Mesodermal cell (in vitro differentiated cells): ENCODE data around the gene ANKRD45. TPM values are rescaled to one million over a fixed set of nuclear protein-coding genes. Genes with fewer than 3 reads are reported as not detected.
"Not testable (repeated sequence)": the region's sequence is repeated elsewhere in the genome, so short reads cannot be mapped to it uniquely, and the experiment has no call there.

ENCODE experiments used
- H3K27ac ChIP-seq: 2 replicates; pipeline ENCODE4 v1.7.0; 2013; ENCODE audit warnings: mild to moderate bottlenecking, low read depth, low read length, moderate library complexity; ENCODE audit not compliant: severe bottlenecking
- H3K36me3 ChIP-seq: 2 replicates; pipeline ENCODE4 v1.7.1; 2013; ENCODE audit warnings: mild to moderate bottlenecking, low read length, moderate library complexity; ENCODE audit not compliant: control insufficient read depth, insufficient read depth
- H3K4me1 ChIP-seq: one replicate; pipeline ENCODE4 v1.7.1; 2013; ENCODE audit warnings: mild to moderate bottlenecking, low read length; ENCODE audit not compliant: insufficient read depth, control insufficient read depth, poor library complexity, severe bottlenecking
- H3K4me3 ChIP-seq: 2 replicates; pipeline ENCODE4 v1.7.0; 2013; ENCODE audit warnings: low read length, control low read depth, mild to moderate bottlenecking; ENCODE audit not compliant: insufficient read depth, poor library complexity, severe bottlenecking; ENCODE audit errors: extremely low read depth
- H3K9me3 ChIP-seq: 2 replicates; pipeline ENCODE4 v1.7.1; 2013; ENCODE audit warnings: mild to moderate bottlenecking, low read length, moderate library complexity; ENCODE audit not compliant: control insufficient read depth
- WGBS, 2 experiments: methylation state at CpG; one replicate each; pipeline ENCODE4 v1.1.5; 2013; ENCODE audit warnings: missing lambda C conversion rate in 2 of 2; ENCODE audit not compliant: insufficient coverage in 2 of 2; 5-methylcytosine and 5-hydroxymethylcytosine counted together
- polyA plus RNA-seq, 2 experiments: library from polyadenylated mRNA; stranded (reverse); fragments of 50-300 nt; gene quantifications; one replicate each; pipeline ENCODE4 v1.2.3, GENCODE V29; 2013

The ANKRD45 gene, protein sequence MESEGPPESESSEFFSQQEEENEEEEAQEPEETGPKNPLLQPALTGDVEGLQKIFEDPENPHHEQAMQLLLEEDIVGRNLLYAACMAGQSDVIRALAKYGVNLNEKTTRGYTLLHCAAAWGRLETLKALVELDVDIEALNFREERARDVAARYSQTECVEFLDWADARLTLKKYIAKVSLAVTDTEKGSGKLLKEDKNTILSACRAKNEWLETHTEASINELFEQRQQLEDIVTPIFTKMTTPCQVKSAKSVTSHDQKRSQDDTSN
- 1.00 TPM for polyA plus RNA-seq (2013, experiment 1 of 2)
- 1.3 TPM for polyA plus RNA-seq (2013, experiment 2 of 2)

DNA sequence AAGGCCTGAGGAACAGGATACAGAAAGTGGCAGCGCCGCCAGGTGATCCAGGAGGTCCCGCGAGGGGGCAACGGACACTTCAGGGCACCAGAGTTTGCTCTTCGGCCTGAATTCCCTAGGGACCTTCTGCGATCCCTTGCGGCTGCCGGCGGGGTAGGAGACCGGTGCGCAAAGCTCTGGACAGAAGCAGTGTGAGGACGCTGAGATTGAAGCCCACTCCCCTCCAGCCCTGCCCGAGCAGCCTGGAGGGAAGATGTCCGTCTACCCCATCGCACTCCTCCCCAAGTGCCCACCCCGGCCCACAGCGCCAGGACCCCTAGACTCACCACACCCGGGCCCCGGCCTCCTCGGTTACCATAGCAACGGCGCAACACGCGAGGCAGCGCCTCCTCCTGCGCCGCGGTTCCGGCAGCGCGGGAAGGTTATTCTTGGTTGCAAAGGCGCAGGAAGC lies at the start of gene ANKRD45:
TSS of gene ANKRD45 (minus strand) at position 361 of the 451 bp plus-strand sequence. CDS start 10,433 bp downstream, outside the sequence.
- Histone ChIP-seq H3K4me3 (peak within 1 kb of the TSS; percentile 42), H3K27ac (no peak within 1 kb of the TSS), H3K4me1 (no peaks in the 10 kb centered on the region), H3K9me3 (no peaks in the 10 kb centered on the region), H3K36me3 (no peaks in the 10 kb centered on the region)
- 6 to 10% methylated on average over 16 to 22 of the region's 33 CpGs for WGBS, 2 experiments

DNA sequence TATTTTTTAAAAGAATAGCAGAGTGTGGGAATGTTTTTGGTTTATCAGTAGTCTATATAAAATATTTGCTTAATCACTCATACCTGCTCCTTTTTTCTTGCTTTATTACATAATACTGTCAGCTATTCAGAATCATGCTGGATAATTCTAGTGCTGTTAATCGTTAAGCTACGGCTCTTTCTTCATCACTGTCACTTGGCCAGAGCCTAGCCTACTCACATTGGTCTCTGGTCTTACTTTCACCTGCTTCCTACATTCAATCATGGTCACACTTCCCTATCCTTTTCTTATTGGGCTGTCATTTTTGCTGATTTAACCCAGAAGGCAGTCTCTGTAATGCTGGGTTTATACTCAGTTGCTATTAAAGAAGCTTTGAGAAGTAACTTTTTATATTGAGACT lies 47.6 kb upstream of the ANKRD45 start:
- no peaks in the 10 kb centered on the region for H3K4me1 ChIP-seq
- no peak overlapping the region for H3K27ac ChIP-seq
- no peak overlapping the region for H3K4me3 ChIP-seq
- no peaks in the 10 kb centered on the region for H3K9me3 ChIP-seq
- 100% methylated on average over 2 of the region's 2 CpGs; no CpG with 5 or more reads in 1 of the 2 experiments for WGBS, 2 experiments
- peaks cover 13% of the 10 kb centered on the region for H3K36me3 ChIP-seq

DNA sequence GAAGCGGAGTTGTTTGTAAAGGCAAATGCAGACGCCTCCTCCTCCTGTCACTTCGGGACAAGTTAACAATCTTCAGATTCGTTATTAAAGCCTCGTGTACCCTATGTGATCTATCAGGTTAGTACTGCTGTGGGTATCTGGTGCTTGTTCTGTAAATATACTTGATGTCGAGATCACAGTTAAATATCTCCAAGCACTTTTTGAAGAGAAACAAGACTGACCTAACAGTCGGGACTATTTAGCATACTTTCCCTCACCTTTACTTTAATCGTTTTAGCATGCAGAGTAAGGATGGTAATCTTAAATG lies 45.8 kb upstream of the ANKRD45 start:
- WGBS, 2 experiments: 0% methylated on average over 2 to 4 of the region's 8 CpGs
- no peaks in the 10 kb centered on the region for H3K9me3 ChIP-seq
- peak overlapping the region; percentile 77 for H3K27ac ChIP-seq
- peaks cover 13% of the 10 kb centered on the region for H3K36me3 ChIP-seq
- peak overlapping the region; percentile 69 for H3K4me3 ChIP-seq
- no peaks in the 10 kb centered on the region for H3K4me1 ChIP-seq

DNA sequence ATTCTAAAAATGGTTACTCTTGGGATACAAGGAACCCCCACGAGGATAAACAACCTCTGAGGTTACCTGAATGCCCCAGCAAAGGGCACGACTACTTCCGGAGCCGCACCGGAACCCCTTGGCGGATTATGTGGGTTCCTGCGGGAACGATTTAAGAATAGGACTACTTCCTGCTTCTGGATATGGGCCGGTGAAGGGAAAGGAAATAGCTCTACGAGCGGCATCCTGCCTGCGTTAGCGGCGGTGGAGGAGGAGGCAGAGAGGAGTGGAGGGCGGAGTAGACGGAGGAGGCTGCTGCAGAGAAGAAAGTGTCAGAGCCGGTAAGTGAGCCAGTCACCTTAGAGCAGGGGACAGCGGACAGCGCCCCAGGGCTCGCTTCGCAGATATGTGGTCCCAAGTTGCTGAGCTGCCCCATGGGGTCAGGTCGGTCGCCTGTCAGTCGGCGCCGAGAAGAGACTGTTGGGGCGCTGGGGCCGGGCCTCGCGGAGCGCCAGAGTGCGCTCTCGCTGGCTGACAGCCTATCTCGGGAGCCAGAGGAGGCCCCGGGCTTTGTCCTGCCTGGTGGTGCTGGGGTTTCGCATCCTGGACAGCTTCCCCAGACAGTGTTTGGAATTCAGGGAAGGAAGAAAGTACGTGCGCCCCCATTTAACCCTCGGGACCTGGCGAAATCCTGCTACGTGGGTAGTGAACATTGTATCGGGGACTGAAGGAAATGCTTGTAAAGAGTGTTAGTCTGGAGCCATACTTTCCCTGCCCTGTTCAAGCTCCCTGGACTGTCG lies 45.3 kb upstream of the ANKRD45 start, which contains the start of gene KLHL20:
TSS of gene KLHL20 (plus strand) at position 223 of the 779 bp plus-strand sequence. CDS start 1,063 bp downstream, outside the sequence.
- 0% methylated on average over 31 to 38 of the region's 43 CpGs for WGBS, 2 experiments
- Histone ChIP-seq H3K27ac (peak within 1 kb of the TSS; percentile 77), H3K36me3 (peaks cover 13% of the 10 kb centered on the region), H3K9me3 (no peaks in the 10 kb centered on the region), H3K4me3 (peak within 1 kb of the TSS; percentile 69), H3K4me1 (no peaks in the 10 kb centered on the region)

DNA sequence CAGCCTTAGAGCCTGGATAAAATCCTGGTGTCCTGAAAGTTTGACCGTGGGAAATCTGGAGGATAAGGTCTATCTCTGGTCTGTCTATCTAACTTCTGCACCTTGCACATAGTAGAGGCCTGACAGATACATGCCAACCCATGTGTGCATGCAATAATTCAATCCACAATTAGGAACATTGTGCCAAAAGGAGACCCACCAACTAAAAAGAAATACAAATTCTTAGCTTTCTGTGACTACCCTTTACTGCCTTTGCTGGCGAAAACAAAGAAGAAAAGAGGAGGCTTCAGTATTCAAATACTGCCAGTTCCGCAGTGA lies 44.7 kb upstream of the ANKRD45 start:
- Histone ChIP-seq H3K27ac (peak overlapping the region; percentile 77), H3K4me3 (peak overlapping the region; percentile 69), H3K36me3 (peaks cover 8% of the 10 kb centered on the region), H3K4me1 (no peaks in the 10 kb centered on the region), H3K9me3 (no peaks in the 10 kb centered on the region)
- 0 to 67% methylated on average over 1 to 3 of the region's 3 CpGs for WGBS, 2 experiments

DNA sequence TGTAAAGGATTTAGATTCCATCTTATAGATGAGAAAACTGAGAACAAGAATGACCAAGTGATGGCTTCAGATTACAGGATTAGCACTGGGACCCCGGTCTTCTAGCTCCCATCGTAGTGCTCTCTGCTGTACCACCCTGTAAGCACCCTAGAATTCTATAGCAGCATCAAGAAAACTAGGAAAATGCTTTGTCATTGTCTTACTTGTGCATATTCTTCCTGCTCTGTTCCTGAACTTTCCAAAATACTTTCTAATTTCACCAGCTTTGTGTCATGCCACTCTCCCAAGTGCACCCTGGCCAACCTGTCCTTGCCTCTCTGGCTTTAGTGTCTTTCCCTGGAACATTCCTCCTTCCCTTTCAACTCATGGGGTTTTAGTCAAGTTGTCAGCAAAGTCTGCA lies 39.1 kb upstream of the ANKRD45 start:
- 72 to 85% methylated on average over 2 of the region's 2 CpGs for WGBS, 2 experiments
- Histone ChIP-seq H3K36me3 (no peaks in the 10 kb centered on the region), H3K4me3 (no peak overlapping the region), H3K9me3 (no peaks in the 10 kb centered on the region), H3K27ac (no peak overlapping the region), H3K4me1 (no peaks in the 10 kb centered on the region)

DNA sequence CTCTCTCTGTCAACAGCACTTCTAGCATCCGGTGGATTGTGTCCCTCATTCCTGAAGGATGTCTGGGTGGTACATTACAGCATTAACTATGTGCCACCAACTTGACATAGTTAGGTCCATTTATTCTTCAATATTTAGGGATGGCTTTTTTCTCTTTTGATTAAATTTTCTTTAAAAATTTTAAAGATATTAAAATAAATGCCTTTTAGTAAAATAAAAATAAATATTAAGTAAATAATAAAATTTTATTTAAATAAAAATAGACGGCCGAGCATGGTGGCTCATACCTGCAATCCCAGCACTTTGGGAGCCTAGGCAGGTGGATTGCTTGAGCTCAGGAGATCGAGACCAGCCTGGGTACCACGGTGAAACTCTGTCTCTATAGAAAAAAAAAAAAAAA lies 35.5 kb upstream of the ANKRD45 start:
- Histone ChIP-seq H3K9me3 (no peaks in the 10 kb centered on the region), H3K4me3 (no peak overlapping the region), H3K27ac (no peak overlapping the region), H3K36me3 (no peaks in the 10 kb centered on the region), H3K4me1 (no peaks in the 10 kb centered on the region)
- WGBS, 2 experiments: 80% methylated on average over 1 of the region's 5 CpGs; no CpG with 5 or more reads in 1 of the 2 experiments

DNA sequence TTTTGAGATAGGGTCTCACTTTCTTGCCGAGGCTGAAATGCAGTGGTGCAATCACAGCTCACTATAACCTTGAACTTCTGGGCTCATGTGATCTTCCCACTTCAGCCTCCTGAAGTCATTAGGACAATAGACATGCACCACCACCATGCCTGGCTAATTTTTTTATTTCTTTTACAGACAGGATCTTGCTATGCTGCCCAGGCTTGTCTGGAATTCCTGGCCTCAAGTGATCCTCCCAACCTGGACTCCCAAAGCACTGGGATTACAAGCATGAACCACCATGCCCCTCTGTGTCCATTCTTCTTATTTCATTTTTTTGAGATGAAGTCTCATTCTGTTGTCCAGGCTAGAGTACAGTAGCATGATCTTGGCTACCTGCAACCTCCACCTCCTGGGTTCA lies 33.1 kb upstream of the ANKRD45 start:
- Histone ChIP-seq H3K27ac (no peak overlapping the region), H3K4me1 (no peaks in the 10 kb centered on the region), H3K36me3 (no peaks in the 10 kb centered on the region), H3K4me3 (no peak overlapping the region), H3K9me3 (no peaks in the 10 kb centered on the region)
- WGBS, 2 experiments: no CpG with 5 or more reads among the region's 1 CpG

DNA sequence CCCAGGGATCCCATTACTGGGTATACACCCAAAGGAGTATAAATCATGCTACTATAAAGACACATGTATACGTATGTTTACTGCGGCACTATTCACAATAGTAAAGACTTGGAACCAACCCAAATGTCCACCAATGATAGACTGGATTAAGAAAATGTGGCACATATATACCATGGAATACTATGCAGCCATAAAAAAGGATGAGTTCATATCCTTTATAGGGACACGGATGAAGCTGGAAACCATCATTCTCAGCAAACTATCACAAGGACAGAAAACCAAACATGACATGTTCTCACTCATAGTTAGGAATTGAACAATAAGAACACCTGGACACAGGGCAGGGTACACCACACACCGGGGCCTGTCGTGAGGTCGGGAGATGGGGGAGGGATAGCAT lies 31.6 kb upstream of the ANKRD45 start:
- not testable (repeated sequence) for H3K36me3 ChIP-seq, H3K27ac ChIP-seq, H3K4me3 ChIP-seq, H3K9me3 ChIP-seq, H3K4me1 ChIP-seq
- 100% methylated on average over 3 of the region's 6 CpGs; no CpG with 5 or more reads in 1 of the 2 experiments for WGBS, 2 experiments

DNA sequence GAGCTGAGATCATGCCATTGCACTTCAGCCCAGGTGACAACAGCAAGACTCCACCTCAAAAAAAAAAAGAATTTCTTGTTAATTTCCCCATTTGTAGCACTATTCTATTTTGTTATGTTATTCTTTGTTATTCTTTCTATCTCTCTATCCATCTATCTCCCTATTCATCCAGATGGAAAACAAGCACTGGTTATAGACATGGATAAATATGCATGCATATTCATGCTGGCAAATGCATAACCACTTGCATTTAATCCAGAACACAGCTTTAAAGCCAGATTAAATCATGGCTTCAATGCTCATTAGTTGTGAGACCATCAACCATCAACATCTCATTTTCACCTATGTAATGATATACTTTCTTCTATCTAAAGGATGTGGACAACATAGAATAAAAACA lies 23.6 kb upstream of the ANKRD45 start:
- Histone ChIP-seq H3K4me1 (no peaks in the 10 kb centered on the region), H3K27ac (no peak overlapping the region), H3K9me3 (no peaks in the 10 kb centered on the region), H3K36me3 (no peaks in the 10 kb centered on the region), H3K4me3 (no peak overlapping the region)

DNA sequence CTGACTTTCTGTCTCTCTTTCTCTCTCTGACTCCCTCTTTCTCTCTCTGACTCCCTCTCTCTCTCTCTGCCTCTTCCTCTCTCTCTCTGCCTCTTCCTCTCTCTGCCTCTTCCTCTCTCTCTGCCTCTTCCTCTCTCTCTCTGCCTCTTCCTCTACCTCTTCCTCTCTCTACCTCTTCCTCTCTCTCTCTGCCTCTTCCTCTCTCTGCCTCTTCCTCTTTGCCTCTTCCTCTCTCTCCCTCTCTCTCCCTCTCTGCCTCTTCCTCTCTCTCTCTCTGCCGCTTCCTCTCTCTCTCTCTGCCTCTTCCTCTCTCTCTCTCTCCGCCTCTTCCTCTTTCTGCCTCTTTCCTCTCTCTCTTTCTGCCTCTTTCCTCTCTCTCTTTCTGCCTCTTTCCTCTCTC lies 18.6 kb upstream of the ANKRD45 start:
- Histone ChIP-seq H3K4me1 (no peaks in the 10 kb centered on the region), H3K4me3 (no peak overlapping the region), H3K27ac (no peak overlapping the region), H3K9me3 (no peaks in the 10 kb centered on the region), H3K36me3 (no peaks in the 10 kb centered on the region)
- 83 to 91% methylated on average over 1 to 2 of the region's 2 CpGs for WGBS, 2 experiments
